ENCODE results near the gene CKM. TPM values are rescaled to one million over a fixed set of nuclear protein-coding genes. Genes with fewer than 3 reads are reported as not detected.
"Not testable (repeated sequence)": the region's sequence is repeated elsewhere in the genome, so short reads cannot be mapped to it uniquely, and the experiment has no call there.

Gene CKM
- total RNA-seq, 1 donor = not detected

GRCh38 chr19:45344621-45345505 is 22.2 kb upstream of the CKM start:
- H3K4me3 ChIP-seq (ENCODE audit: low read depth, low read length) = no peak overlapping the region
- DNase-seq (ENCODE audit: low read depth) = no peak
- TF ChIP-seq CTCF (IDR thresholded peaks at IDR 0.05; ENCODE audit: insufficient read depth, low read length) = no peak

- no peak for DNase-seq (ENCODE audit: low read depth)
- no peak overlapping the region for H3K4me3 ChIP-seq (ENCODE audit: low read depth, low read length)
- TF ChIP-seq CTCF (IDR thresholded peaks at IDR 0.05; ENCODE audit: insufficient read depth, low read length) = no peak
These were observed 20.2 kb upstream of the CKM start for GRCh38 chr19:45342911-45343310.

- DNase-seq (ENCODE audit: low read depth) = peak; percentile 18
- H3K4me3 ChIP-seq (ENCODE audit: low read depth, low read length) = no peak overlapping the region
- TF ChIP-seq CTCF (IDR thresholded peaks at IDR 0.05; ENCODE audit: insufficient read depth, low read length) = no peak
These were observed 18.3 kb upstream of the CKM start for GRCh38 chr19:45340899-45341453.

- no peak for DNase-seq (ENCODE audit: low read depth)
- no peak within 1 kb of the TSS for H3K4me3 ChIP-seq (ENCODE audit: low read depth, low read length)
- TF ChIP-seq CTCF (IDR thresholded peaks at IDR 0.05; ENCODE audit: insufficient read depth, low read length) = no peak
These were observed 17.7 kb upstream of the CKM start, which contains the start of gene KLC3 for GRCh38 chr19:45340232-45340898. KLC3 (plus strand) TSS chr19:45340750; CDS start chr19:45345542, 4,792 bp downstream.

GRCh38 chr19:45339629-45340028 is 17.0 kb upstream of the CKM start:
- DNase-seq (ENCODE audit: low read depth) = no peak
- TF ChIP-seq CTCF (IDR thresholded peaks at IDR 0.05; ENCODE audit: insufficient read depth, low read length) = no peak
- no peak overlapping the region for H3K4me3 ChIP-seq (ENCODE audit: low read depth, low read length)

- DNase-seq (ENCODE audit: low read depth) = no peak
- no peak overlapping the region for H3K4me3 ChIP-seq (ENCODE audit: low read depth, low read length)
- TF ChIP-seq CTCF (IDR thresholded peaks at IDR 0.05; ENCODE audit: insufficient read depth, low read length) = no peak
These were observed 14.1 kb upstream of the CKM start for GRCh38 chr19:45336696-45337251.

GRCh38 chr19:45334881-45335280 is 12.2 kb upstream of the CKM start:
- not testable (repeated sequence) for DNase-seq (ENCODE audit: low read depth); H3K4me3 ChIP-seq (ENCODE audit: low read depth, low read length)

All from fibroblast of the aortic adventitia (primary cell).